NCI-H146 treated with DMSO at 0.1 percent for 48 hours (cell line): ENCODE data around the gene NOTCH2.
"Not testable (repeated sequence)": the region's sequence is repeated elsewhere in the genome, so short reads cannot be mapped to it uniquely, and the experiment has no call there.

Experiments
- DNase-seq: peaks from one replicate; lab custom pipeline; 2025; ENCODE audit not compliant: unreplicated experiment; lab: John Stamatoyannopoulos, UW

NOTCH2 gene

DNA sequence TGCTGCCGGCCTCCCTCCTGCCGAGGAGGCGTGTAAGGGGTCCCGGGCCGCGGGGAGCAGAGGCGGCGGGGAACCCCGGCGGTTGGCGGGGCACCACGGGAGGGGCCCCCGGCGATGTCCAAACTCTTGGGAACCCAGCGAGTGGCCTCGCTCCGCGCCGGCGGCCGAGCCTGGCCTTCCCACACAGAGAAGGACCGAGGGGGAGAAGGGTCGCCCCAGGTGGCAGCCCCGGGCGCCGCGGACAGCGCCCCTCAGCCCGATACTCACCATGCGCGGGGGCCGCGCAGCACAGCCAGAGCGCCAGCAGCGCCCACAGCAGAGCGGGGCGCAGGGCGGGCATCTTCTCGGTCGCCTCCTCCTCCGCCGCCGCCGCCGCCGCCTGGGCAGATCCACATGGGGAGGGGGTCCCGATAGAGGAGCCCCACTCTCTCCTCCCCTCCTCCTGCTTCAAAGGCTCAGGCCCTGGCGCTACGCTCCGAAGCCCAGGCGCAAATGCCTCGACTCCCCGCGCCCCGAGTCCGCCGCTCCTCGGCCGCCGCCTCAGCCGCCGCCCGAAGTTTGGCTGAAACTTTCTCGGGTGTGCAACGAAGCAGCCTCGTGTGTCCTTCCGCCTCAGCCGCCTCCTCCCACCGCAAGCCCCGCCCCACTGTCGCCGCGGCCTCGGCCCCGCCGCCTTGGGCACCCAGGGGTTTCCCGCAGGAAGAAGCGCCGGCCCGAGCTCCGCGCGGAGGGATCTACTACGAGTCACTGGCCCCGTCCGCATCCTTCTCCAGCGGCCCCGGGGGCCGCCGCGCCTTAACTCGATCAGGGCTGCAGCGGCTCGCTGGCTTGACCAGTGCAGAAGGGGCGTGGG lies at the start of gene NOTCH2:
Gene NOTCH2, minus strand, starts transcription at position 596 of the 853 bp plus-strand sequence. Its CDS starts 256 bp downstream, at position 340.
- DNase-seq, result not testable (repeated sequence)

DNA sequence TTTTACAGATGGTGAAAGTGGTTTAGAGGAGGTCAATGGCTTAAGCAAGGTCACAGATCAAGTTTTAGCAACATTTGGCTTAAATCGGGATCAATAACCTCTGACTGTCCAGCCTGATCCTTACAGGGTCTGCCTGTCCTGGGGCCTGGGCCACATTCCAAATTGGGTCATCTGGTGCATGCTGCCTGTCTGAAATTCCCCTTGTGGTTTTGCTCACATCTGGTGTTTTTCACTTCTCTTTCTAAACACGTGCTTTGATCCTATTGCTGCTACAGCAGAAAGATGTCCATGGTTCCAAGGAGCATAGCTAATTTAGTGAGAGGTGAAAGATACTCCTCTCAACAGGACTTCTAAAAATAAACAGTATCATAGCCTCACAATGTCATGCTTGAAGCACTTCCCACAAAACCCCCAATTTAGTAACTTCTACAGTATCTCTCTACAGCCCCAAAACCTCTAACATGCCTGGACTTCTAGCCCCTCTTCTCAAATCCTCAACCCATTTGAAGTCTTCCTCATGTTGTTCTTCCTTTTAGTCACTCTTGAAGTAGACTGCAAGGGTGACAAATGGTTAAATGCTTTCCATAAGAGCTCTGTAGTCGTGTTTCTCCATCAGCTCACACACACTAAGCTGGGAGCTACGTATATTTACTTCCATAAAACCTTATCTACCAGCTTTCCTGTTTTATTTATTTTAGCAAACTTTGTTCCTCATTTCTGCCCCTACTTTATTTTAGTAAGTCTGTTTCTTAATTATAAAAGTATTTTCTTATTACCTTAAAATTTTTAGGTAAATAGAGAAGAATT lies 48.1 kb upstream of the NOTCH2 start:
- not testable (repeated sequence) for DNase-seq

DNA sequence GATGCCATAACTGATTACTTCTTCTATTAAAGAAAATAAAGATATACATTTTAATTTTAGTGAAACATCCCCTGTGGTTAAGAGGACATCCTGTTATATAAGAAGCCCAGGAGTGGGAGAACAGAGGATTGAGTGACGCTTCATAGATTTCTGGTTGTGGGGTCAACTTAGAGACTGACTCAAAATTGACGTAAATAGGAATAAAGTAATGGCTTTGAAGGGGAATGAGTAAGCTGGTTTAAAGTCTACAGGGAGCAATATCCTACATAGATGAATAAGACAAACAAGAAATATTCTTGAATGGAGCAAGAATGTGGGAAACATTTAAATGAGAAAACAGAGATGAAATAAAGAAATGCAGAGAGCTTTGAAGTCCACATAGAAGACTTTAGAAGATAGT lies 46.6 kb upstream of the NOTCH2 start:
- DNase-seq, result not testable (repeated sequence)

- DNase-seq, result not testable (repeated sequence)
Observed at GRCh38 chr1:120113134-120113533, 43.7 kb upstream of the NOTCH2 start.

DNA sequence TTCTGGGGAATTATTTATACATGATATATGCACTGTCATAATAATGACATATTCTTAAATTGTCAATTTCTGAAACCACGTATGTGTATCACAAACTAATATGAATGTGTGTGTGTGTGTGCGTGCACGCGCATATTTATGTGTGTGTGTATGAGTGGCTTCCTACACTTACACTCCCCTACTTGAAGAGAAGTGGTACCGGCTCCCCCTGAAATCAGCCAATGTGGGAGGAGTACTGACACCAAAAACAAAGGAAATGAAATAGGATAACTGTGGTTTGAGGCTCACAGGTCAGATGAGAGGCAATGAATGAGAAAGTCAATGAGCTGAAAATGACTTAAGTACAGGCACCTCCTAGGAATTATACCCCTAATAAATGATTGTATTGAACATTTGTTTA lies 42.8 kb upstream of the NOTCH2 start:
- DNase-seq, result not testable (repeated sequence)

DNA sequence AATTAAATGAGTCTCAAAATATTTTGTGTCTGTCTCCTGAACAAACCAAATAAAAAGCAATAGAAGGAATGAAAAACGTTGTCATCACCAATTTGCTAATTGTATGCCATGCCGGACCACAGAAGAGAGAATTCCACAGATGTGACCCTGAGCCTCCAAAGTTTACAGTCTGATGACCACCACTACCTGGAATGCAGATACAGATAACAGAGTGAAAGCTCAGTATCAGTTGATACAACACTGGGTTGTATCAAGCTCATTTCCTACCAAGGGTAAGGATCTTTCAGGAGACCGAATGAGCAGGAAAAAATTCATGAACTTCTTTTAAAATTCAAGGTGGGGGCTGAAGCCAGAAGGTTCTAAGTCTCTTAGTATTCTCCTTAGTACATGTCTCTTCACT lies 42.3 kb upstream of the NOTCH2 start:
- not testable (repeated sequence) for DNase-seq

GRCh38 chr1:120111008-120111407 lies 41.5 kb upstream of the NOTCH2 start:
- not testable (repeated sequence) for DNase-seq

DNA sequence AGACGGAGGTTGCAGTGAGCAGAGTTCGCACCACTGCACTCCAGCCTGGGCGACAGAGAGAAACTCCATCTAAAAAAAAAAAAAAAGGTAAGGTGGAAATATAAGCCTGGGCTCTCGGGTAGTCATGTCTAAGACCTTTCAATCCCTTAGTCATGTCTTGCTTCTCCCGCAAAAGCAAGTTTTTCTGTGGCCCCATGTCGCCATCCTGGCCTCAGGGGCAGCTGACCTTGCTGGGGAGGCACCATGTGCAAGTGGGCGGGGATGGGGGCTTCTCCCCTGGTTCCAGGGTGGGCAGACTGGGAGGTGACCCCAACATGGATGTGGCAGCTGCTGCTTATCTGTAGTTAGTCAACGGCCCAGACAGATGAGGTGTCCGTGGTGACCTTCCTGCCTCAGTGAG lies 40.2 kb upstream of the NOTCH2 start:
- DNase-seq, result not testable (repeated sequence)

GRCh38 chr1:120109180-120109579 lies 39.7 kb upstream of the NOTCH2 start:
- DNase-seq, result not testable (repeated sequence)

GRCh38 chr1:120105288-120105687 lies 35.8 kb upstream of the NOTCH2 start:
- not testable (repeated sequence) for DNase-seq

DNA sequence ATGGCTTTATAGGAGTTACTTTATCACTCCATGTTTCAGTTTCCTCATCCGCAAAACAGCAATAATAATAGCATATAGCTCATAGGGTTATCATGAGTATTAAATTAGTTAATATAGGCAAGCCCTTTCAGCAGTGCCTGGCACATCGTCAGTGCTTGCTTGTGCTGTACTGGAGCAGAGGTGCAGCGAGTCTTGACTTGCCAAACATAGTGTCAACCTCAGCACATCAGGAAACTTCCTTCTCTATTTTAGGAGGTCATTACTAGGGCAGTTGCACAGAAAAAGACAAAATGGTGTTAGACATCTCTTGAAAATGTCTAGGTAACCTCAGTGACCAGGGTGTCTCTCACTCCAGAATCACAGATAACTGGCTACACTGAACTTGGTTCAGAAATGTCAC lies 34.3 kb upstream of the NOTCH2 start:
- not testable (repeated sequence) for DNase-seq

GRCh38 chr1:120101593-120101992 lies 32.1 kb upstream of the NOTCH2 start:
- DNase-seq, result not testable (repeated sequence)

DNA sequence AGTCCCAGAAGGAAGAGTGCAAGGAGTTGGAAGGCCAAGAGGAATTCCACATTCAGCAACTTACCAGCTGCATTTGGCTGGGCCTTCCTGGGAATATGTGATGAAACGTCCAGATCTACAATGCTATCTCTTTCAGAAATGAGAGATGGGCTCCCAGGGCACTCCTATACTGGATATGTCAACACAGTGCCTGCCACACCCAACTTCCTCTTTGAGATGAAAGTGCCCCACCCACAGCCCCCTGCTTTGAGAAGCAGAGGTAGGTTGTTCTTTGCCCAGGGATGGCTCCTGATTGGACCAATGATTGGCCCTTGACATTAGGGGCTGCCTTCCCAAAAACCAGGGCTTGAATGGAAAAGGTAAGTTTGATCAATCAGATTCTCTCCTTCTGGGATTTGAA lies 31.1 kb upstream of the NOTCH2 start:
- DNase-seq, result not testable (repeated sequence)

- not testable (repeated sequence) for DNase-seq
Observed at GRCh38 chr1:120098986-120099759, 29.7 kb upstream of the NOTCH2 start.

DNA sequence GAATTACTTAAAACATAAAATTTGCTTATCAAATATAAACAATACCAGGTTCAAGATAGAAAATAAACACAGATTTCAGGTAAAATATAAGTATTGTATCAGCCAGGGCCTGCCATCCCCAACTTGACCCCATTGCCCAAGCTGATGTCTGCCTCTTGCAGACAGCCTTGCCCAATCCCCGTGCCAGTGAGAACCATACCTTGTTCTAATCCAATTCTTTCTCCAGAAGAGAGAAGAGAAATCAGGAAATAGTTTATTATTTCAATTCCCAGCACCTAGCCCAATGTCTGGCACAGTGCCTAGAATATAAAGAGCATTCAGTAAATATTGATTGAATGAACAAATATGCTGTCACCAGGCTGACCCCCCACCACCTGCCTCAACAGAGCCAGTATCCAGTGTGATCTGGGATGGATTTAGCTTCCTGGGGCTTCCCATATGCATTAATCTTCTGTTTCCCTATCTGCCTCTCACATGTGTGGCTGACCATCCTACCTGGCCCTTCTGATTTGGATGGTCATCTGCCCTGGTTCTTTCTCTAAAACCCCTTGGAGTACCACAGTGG lies 27.6 kb upstream of the NOTCH2 start:
- DNase-seq, result not testable (repeated sequence)

DNA sequence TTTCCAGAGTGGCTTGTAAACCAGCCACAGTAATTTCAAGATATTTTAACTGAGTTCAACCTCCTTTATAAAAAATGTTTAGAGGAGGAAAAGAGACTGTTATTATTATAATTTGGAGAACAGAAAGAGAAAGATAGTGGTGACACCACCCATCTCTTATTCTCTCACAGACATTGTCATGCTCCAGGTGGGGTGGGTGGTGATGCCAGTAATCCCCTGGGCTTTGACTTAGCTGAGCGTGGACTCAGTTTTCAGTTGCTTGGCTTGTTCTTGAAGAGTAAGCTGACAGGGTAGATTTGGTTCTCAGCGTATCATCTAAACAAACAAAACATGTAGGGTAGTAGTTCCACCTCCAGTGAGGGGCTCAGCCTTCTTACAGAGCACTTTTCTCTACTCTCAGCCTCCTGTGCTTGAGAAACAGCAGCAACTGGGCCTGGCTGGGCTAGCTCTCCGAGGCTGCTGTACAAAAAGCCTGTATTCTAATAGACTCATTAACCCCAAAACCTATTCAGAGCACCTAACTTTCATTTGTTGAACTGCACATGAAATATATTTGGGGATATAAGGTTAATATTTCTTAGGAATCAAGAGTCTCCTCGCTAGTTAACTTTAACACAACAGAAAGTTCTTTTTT lies 24.2 kb upstream of the NOTCH2 start:
- DNase-seq, result not testable (repeated sequence)

DNA sequence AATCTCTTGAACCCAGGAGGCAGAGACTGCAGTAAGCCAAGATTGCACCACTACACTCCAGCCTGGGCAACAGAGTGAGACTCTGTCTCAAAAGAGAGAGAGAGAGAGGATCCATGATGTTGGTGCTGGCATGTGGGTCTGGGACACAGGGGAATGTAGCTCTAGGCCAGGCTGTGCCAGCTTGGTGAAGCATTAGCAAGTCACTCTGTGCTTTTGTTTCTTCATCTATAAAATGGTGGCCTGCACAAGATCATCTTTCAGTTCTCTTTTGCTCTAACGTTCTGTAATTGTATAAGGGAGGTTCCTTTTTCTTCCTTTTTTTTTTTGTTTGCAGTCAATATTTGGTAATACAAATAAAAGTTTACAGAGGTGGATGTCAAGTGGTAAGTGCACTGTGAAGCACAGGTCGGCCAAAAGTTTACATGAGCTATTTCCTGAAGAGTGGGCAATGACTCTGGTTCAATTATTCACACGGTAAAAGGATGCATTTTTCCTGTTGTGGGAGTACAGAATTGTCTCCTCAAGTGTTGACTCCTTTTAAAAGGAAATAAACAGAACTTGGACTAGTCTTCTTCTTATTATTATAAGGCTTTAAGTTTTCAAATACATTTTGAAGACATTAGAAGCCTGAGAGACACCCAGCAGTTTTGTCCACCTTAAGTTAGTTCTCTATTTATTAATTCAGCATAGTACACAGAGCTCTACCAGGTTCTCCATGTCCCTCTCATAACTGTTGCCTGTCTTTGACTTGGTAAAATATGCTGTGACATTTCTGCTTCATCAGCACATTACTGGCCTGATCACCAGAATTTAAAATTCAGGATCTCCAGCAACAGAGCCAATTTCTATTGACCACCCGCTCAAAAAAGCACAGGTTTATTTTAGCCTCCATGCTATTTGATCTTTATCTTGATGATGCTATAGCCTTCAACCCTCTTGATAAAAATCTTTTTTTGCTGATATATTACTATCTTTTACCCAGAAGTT lies 23.1 kb upstream of the NOTCH2 start:
- DNase-seq, result not testable (repeated sequence)

DNA sequence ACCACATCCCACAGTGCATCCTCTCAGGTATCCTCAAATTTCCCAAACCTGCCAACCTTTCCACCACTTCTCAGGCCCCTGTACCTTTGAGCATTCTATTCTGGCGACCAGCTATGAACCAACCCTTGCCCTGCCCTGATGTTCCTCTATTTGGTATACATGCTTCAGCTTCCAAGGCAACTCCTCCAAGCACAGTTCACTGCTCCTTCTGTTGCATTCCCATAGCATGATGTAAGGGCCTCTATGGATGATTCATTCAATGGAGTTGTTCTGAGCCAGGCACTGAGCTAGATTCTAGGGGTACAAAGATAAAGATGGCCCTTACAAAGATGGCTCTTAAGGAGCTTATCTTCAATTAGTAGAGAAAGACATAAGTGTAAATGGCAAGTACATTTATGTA lies 21.4 kb upstream of the NOTCH2 start:
- DNase-seq, result not testable (repeated sequence)

DNA sequence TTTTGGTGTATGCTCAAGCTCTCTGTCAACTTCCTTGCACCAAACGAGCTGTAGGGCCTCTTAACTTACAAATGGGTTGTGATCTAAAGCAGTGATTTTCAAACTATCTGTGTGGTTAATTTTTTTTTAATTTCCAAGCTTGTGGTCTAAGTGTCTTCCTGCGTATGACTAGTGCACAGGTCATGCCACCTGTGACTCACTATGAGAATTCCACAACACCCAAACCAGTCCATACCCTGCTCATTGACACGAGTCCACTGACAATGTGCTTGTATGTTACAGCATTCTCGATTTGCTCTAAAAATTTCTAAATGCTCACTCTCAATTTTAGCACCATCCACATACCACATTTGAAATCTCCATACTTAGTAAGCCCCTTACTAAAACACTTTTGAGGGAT lies 18.5 kb upstream of the NOTCH2 start:
- DNase-seq, result not testable (repeated sequence)
